NCI-H1048 (cell line): Measurements from ENCODE around the gene RABGGTB.
A peak's percentile ranks its signal among the peaks of the same experiment; 100 is the strongest.
"Not testable (repeated sequence)": the region's sequence is repeated elsewhere in the genome, so short reads cannot be mapped to it uniquely, and the experiment has no call there.

Experiments
- DNase-seq: peaks from one replicate; lab custom pipeline; 2025; lab: John Stamatoyannopoulos, UW

The RABGGTB gene

DNA sequence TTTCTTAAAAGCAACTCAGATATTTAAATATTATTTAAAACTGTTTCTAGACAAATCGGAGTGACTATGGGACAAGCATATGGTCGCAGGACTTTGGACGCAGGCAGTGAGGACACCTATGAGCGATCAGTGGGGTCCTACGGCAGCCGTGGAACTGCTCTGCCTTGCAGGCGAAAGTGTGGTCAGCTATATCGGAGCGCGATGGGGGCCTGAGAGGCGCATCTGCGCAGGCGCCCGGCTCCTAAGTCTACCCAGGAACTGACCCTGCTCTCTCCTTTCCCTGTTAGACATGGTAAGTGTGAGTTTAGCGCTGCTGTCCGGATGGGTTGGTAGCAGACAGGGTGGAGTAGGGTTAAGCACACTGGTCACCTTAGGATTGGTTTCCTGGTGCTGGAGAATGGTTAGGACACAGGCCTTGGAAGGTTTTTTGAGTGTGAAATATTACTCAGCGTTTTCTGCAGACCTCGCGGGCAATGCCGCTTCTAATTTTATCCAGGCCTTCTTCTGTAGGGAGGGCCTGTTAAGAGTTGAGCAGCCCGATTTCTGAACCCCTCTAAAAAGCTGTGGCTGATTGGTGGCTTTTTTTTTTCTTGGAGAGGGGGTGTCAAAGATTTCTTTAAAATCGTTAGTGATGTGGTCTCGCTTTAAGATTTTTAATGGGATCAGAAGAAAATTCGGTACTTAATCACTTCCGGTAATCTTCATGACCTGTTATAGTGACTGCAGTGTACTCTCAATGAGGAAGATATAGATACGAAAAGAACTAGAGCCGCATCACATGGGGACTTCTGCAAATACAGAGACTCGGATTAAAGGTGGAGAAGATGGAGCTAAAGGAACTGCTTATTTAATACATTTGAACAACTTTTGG lies at the start of gene RABGGTB:
Gene RABGGTB (plus strand): TSS at position 274 of the 871 bp plus-strand sequence. CDS start 16 bp downstream, at position 290.
- DNase-seq: peak; percentile 80

DNA sequence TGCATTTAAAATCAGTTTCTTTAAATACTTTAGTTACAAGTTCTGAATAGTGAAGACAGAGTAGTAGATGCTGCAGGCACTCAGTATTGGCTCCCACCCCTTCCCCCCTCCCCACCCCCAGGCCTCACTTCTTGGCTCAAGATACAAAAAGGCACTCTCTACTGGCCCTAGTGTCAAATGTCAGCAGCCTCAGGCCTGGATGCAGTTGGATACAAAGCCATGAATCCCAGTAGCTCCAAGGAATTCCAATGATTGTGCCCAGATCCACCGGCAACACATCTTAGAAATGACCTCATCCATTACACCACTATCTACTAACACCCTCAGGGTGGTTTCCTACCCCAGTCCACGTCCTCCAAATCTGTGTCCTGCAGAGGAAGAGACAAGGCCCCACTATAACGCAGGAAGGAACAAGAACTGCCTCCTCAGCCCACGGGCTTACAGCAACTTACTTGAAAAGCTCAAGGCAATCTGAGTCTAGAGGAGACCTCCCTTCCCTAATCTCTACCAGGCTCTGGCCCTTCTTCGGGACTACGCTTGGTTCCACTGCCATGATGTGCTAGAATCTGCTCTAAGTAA lies 43.9 kb upstream of the RABGGTB start:
- DNase-seq: no peak

DNA sequence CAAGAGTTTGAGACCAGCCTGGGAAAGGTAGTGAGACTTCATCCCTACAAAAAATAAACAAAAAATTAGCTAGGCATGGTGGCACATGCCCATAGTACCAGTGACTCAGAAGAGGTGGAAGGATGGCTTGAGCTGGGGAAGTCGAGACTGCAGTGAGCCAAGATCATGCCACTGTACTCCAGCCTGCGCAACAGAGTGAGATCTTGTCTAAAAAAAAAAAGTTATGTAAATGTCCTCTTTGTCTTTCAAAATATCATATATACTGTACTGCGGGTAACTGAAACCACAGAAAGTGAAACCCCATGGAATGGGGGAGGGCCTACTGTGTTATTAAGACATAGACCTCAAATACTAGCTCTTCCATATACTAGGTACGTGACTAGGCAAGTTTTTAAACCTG lies 40.8 kb upstream of the RABGGTB start:
- DNase-seq: no peak

- not testable (repeated sequence) for DNase-seq
Observed at GRCh38 chr1:75757210-75757609, 28.8 kb upstream of the RABGGTB start.

- DNase-seq: not testable (repeated sequence)
Observed at GRCh38 chr1:75758543-75758942, 27.5 kb upstream of the RABGGTB start.

DNA sequence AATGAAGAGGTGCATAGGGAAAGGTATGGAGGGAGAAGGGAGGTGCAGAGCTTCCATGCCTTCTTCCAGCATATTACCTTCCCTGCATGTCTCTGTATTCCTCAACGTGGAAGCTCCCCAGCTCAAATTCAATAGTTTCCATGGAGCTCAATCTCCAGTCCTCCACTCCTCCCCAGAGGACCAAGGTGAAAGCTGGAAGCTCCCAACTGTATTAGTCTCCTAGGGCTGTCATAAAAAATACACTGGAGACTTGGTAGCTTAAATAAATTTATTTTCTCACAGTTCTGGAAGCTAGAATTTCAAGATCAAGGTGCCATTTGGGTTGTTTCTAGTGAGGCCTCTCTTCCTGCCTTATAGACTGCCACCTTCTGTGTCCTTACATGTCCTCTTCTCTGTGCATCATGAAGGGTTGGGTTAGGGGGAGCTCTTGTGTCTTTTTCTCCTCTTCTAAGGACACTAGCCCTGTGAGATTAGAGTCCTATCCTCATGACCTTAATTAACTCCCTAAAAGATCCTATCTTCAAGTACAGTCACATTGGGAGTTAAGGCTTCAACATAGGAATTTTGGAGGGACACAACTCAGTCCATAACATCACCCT lies 21.9 kb upstream of the RABGGTB start:
- no peak for DNase-seq

- DNase-seq: no peak
Observed at GRCh38 chr1:75765697-75766355, 20.2 kb upstream of the RABGGTB start.

GRCh38 chr1:75768016-75768415 lies 18.0 kb upstream of the RABGGTB start:
- DNase-seq: no peak

GRCh38 chr1:75770761-75771160 lies 15.3 kb upstream of the RABGGTB start:
- no peak for DNase-seq

DNA sequence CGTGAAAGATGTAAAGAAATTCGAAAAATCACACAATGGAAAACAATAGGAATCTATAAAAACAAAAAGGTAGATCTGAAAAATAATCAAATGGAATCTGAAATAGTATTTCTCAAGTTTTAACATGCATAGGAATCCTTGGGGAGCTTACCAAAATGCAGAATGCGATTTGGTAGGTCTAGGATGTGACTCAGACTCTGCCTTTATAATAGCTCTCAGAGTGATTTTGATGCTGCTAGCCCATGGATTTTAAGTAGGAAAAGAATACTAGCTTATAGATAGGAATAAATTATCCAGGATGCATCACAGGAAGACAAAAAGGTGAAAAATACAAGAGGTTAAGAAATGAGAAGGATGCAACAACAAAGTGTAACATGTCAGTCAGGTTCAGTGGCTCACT lies 14.1 kb upstream of the RABGGTB start:
- no peak for DNase-seq

- DNase-seq: not testable (repeated sequence)
Observed at GRCh38 chr1:75777812-75778211, 8.2 kb upstream of the RABGGTB start.

DNA sequence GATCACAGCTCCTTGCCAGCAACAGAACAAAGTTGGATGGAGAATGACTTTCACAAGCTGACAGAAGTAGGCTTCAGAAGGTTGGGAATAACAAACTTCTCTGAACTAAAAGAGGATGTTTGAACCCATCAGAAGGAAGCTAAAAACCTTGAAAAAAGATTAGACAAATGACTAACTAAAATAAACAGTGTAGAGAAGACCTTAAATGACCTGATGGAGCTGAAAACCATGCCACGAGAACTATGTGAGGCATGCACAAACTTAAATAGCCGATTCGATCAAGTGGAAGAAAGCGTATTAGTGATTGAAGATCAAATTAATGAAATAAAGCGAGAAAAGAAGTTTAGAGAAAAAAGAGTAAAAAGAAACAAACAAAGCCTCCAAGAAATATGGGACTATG lies 7.4 kb upstream of the RABGGTB start:
- not testable (repeated sequence) for DNase-seq

DNA sequence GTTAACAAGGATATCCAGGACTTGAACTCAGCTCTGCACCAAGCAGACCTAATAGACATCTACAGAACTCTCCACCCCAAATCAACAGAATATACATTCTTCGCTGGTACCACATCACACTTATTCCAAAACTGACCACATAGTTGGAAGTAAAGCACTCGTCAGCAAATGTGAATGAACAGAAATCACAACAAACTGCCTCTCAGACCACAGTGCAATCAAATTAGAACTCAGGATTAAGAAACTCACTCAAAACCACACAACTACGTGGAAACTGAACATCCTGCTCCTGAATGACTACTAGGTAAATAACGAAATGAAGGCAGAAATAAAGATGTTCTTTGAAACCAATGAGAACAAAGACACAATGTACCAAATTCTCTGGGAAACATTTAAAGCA lies 5.9 kb upstream of the RABGGTB start:
- not testable (repeated sequence) for DNase-seq

- DNase-seq: not testable (repeated sequence)
Observed at GRCh38 chr1:75783920-75784319, 2.1 kb upstream of the RABGGTB start.

GRCh38 chr1:75785320-75785982 lies 605 bp upstream of the RABGGTB start:
- no peak for DNase-seq

- no peak for DNase-seq
Observed at GRCh38 chr1:75786901-75787493, 941 bp downstream of the RABGGTB start.

- DNase-seq: no peak
Observed at GRCh38 chr1:75787524-75787923, 1.5 kb downstream of the RABGGTB start.

DNA sequence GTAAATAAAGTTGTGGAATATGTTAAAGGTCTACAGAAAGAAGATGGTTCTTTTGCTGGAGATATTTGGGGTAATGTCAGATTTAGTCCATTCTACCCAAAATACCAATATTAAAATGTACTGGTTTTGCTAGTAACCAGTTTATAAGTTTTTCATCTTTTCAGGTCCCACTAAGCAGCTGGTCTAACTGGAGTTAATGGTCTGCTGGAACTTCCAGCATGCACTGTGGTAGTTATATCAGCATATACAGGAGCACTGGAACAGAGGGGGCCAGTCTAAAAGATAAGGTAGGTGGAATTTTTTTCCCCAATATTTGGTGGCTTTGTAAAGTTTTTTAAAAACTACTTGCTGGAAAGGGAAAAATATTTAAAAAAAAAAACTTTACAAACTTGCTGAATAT lies 3.9 kb downstream of the RABGGTB start:
- DNase-seq: no peak

- DNase-seq: no peak
Observed at GRCh38 chr1:75791022-75791421, 5.0 kb downstream of the RABGGTB start.

- DNase-seq: no peak
Observed at GRCh38 chr1:75792091-75792490, 6.0 kb downstream of the RABGGTB start.

- no peak for DNase-seq
Observed at GRCh38 chr1:75794382-75794781, 8.3 kb downstream of the RABGGTB start.
